Stimulated activated CD8-positive, alpha-beta memory T cell treated with anti-CD3 and anti-CD28 coated beads, Interleukin-4, amount 100 ng/mL, for 24 hours (primary cell): ENCODE measurements around the gene RFX6.

ENCODE experiments used
- DNase-seq: peaks from one replicate; pipeline ENCODE4 v3.0.0-alpha.2; 2020; ENCODE audit warnings: low read depth

Gene RFX6

DNA sequence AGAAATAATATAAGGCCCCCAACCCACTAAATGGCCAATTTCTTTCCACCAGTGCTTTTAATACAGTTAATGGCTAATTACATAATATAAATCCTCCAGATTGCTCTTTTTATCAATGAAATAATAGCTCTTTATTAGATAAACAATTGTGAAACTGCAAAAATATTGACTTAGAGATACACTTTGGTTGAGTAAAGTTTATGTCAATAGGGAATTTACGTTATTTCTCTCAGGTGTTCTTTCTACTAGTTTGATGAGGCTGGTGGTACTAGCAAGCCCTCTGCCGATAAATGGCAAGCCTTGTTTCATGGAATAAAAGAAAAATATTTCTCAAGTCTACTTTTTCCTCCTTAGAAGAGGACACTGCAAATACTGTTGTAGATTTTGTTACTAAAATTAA is 18.9 kb downstream of the RFX6 start:
- DNase-seq: no peak

DNA sequence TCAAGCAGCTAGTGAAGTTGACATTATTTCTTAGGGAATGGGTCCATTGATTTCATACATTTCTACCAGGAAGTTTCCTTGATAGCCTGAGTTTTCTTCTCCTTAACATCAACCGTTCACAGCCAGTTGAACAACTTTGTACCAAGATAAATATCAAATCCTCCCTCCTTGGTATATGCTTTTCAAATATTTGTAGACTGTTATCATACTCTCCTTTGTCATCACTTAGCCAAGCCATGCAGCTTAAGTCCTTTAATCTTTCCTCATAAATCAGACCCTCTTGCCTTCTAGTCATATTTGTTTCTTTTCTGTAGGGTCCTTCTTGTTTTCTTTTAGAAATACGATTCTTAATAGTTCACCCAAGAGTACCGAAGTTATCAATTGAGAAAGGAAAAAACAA is 25.6 kb downstream of the RFX6 start:
- no peak for DNase-seq

DNA sequence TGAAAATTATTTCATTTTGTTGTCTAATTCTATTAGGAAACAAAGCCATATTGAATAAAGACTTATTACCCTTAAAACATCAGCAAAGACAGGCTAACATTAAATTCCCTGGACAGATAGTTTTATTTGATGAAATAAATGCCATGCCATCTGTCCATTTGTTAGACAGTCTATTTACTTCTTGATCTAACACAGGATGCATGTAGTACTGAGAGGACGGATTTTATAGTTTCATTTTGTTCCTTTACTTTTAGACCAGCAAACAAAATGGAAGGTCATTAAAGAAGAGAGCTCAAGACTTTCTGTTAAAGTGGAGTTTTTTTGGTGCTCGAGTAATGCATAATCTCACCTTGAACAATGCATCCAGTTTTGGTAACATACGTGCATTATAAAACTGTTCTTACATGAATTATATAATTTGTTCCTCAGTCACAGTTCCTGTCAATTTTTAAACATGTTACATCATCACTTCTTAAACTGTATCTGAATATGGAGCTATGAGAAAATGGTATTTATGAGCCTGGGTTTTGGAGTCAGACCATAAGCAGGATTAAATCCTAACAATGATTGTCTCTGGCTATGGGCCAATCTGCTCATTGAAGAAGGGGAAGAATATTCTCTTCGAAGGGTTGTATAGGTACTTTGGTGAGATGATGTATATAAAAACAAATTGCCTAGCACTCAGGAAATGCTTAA is 46.0 kb downstream of the RFX6 start:
- DNase-seq: no peak

DNA sequence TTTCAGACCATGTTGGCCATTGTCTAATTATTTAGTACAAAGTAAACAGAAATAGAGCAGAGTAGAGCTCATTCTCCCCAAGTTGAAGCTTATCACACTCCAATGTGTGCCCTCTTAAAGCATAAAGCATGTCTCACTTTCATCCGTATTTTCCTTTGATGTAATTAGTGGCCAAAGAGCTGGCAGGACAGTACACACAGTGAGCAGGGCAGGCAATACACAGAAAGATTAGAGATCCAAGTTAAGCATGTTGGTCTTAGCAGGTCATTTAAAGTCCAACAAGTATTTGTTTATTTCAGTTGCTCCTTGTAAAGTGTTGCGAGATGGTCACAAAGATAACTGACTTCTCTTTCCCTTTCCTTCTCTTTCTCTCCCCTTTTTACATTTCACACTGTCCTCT is 47.2 kb downstream of the RFX6 start:
- DNase-seq: no peak

DNA sequence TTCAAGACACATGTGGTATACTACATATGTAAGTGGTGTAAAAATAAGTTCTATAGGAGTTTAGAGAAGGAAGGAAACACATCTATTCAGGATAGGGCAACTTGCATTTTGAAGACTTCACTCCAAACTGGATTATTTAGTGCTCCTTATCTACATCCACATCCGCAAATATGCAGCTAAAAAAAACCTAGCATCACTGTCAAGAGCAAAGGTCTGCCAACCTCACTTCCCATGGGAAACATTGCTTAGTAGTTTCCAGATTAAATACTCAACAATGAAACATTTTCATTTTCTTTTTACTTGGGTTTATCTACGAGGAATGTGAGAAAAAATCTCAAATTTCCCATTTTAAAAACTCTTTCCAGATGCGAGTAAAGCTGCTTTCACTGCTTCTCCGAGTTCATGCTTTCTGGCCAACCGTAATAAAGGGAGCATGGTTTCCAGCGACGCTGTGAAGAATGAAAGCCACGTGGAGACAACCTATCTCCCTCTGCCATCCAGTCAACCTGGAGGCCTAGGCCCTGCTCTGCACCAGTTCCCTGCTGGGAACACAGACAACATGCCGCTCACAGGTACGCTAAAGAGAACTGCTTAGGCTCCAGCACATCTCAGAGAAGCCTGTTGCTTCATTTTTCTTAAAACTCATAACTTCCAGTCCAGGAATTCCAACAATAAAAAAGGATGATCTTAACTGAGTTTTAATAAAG is 48.2 kb downstream of the RFX6 start:
- DNase-seq: no peak

DNA sequence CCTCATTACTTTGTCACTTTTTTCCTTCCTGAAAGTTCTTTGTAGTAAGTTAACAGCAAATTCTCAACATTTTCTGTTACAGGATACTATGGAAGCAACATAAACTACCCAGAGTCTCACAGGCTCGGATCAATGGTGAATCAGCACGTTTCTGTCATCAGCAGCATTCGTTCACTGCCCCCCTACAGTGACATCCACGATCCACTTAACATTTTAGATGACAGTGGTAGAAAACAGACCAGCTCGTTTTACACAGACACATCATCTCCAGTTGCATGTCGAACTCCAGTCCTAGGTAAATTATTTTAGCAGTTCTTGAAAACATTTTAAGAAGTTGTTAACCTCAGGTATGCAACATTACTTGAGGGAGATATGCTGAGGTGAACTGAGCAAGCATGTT is 51.6 kb downstream of the RFX6 start:
- no peak for DNase-seq

DNA sequence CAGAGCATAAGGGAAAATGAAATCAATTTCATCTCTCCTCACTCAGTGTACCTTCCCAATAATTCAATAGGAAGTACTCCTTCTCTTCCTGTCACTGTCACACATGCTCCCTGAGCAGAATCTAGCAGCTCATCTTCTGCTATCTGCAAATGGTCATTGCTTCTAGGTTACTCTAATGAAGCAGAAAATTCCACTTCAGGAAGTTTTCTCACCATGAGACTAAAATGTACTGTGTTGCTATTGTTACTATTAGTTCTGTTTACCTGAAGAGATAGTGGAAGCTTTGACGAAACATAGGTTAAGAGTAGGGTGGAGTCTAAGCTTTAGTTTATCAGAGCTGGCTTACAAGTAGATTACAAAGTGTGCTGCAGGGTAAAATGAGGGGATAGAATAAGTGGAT is 52.8 kb downstream of the RFX6 start:
- no peak for DNase-seq

DNA sequence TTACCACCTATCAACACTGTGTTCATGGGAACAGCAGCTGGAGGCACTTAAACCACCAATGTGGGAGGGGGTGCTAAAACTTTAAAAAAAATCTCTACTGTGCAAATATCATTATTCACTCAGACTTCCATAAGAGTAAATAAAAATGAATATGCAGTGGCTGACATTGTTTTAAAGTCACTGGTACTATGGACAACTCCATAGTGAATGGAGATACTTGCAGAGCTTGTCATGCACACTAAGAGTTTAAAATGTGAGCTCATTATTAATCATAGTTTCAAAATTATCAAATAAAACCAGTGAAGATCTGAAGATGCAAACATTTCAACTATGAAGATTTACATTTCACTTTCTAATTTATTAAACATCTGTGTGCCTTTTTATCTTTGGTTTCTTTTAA is 54.4 kb downstream of the RFX6 start:
- no peak for DNase-seq

DNA sequence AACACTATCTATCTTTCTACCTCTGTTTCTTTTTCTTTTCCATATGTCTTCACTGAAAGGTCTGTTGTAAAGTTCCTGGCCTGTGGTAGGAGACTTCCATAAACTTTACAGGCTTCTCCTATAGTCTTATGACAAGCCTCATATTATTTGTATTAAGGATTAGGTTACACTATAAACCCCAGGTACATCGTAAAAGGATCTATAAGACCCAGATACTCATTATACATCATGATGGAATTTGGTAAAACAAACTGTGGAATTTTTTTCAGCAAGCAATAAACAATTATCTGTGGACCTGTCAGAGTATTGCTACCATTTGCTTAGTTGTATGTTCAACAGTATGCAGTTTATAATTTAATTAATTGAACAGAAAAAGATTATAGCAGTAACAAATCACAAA is 55.5 kb downstream of the RFX6 start:
- no peak for DNase-seq

DNA sequence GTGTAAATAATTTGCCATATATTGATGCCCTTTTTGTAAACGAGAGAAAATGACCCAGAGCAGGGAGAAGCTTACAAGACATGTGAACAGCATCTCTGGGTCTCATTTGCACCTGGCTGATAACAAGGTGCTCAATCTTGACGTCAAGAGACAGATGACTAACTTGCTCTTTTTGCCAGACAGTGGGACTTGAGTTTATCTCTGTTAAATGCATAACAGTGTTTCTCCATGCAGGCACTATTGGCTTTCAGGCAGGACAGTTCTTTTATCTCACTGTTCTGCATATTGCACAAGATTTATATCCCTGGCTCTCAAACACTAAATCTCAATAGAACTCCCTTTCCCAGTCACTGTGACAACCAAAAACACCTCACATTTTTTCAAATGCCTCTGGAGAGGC is 56.4 kb downstream of the RFX6 start:
- DNase-seq: no peak

DNA sequence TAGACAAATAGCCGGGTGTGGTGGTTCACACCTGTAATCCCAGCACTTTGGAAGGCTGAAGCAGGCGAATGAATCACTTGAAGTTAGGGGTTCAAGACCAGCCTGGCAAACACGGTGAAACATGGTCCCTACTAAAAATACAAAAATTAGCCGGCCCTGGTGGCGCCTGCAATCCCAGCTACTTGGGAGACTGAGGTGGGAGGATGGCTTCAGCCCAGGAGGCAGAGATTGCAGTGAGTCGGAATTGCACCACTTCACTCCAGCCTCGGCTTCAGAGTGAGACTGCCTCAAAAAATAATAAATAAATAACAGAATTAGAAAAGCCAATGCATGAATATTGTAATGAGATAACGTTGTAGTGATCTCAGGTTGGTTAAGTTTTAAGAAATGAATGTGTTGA is 61.3 kb downstream of the RFX6 start:
- DNase-seq: no peak

DNA sequence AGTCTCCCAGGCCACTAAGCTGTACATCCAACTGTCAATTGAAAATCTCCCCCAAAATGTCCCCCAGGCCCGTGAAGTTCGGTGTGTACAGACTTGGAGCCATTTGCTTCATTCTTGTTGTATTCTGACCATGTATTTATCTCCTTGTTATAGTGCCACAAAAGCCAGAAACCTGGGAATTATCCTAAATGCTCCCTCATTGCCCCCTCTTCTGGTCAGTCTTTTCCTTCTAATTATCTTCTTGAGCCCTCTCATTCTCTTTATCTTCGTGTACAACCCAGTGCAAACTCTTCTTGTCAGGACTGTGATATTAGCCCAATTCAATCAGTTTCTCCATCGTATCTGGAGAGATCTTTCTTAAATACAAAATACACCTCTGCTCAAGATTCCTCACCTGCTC is 64.7 kb downstream of the RFX6 start:
- no peak for DNase-seq

DNA sequence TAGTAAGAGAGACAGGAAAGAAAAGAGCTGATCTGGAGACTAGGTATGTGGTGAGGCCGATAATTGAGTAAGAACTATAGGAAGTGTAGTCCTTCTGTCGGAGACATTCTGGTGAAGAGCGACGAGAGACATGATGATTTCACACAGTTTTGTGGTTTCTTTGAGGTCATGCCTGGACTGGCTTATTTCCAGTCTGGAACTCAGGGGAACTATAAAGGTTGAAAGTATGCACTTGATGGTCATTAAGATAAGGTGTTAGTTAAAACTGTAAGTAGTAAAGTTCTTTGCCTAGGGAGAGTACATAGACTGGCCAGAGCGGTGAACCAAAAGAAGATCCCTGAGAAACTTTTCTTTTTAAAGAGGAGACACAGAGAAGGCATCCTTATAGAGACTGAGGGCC is 68.8 kb downstream of the RFX6 start:
- DNase-seq: no peak

DNA sequence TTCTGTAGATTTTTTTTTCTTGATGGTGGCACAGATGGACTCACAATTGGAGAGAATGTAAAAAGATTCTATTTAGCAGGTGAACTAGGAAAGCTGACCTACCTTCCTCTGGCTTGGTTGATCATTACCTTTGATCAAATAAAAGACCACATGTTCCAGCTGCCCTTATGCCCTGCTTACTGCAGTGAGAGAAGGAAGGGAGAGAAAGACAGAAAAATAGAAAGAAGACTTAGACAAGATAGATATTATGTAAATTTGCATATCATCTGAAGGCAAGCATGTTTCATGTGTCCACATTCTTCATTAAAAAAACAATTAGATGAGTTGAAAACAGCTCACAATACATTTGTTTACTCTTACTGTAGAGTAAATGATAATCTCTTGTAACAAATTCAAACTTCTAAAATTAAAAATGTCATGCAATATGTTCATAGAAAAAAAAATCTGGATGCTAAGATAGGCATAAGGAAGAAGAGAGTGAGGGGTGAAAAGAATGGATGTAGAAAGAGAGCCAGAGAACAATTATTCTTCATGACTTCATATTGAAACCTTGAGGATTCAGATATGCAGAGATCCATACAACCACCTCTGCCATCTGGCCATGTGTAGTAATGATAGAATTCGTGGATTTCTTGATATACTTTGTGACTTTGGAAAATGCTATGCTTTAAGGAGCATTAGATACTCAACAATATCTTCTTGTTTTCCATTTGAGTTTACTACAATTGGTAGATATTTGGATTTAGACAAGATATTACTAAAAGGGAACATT is 71.7 kb downstream of the RFX6 start:
- DNase-seq: no peak

DNA sequence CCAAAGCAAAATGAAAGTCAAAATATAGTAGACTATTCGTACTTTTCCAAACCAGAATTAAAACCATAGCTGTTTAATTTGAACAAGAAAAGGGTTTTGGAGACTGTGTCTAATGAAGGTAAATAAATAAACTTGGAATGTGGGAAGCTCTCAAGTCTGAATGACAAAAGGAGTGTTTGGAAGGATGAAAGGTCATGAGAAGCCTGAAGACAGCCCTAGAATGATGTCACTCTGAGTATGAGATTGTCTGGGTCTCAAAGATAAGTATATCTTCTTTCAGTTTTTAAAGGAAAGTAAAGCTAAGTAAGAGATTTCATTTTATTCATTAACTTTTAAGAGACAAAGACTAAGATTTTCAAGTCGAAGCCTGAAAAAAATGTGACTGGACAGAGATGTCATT is 72.9 kb downstream of the RFX6 start:
- DNase-seq: no peak

DNA sequence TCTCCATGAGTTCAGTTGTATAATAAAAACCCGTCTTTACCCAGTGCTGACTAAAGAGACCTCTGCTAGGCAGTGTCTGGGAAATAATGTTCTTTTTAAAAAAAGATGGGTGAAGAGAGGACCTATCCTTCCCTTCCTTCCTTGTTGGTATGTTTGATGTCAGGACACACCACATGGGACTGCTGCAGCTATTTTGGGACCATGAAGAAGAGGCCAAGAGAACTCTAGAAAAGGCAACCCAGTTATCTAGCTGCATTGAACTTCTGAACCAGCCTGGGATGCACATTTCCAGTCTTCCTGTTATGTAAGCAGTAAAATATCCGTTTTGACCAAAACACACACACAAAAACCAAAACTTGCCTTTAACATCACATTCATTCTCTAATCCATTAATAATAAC is 77.3 kb downstream of the RFX6 start:
- no peak for DNase-seq

DNA sequence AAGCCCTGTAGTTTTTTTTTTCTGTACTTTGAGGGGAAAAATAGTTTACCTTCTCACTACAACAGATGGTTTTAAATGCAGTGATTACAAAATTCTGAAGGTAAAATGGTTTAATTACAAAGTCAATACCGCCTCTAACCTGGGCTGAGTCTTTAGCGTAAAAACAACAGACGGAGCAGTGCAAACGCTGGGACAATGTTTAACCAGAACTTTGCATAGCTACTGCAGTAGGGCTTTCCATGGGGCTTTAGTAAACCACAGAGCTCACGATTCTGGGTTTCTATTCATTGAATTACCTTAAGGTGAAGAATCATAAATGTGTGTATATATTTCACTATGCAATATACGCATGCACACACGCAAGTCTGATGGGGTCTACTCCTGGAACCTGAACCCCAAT is 77.9 kb downstream of the RFX6 start:
- DNase-seq: no peak

DNA sequence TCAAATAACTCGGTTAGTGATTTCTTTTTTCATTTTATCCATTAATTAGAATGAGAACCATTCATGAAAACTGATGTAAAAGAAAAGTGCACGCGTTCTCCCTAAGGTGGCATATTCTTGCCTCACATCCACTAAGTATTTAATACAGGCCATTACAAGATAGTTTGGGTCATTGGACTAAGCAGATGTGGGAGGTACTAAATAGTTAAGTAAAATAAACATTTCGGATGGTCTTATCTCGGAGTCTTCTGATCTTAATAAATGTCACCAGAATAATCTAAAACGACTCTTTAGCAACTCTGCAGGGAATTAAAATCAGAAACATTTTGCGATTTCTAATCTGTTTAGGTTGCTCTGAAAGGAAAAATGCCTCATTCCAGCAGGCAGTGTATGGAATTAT is 78.7 kb downstream of the RFX6 start:
- DNase-seq: no peak

DNA sequence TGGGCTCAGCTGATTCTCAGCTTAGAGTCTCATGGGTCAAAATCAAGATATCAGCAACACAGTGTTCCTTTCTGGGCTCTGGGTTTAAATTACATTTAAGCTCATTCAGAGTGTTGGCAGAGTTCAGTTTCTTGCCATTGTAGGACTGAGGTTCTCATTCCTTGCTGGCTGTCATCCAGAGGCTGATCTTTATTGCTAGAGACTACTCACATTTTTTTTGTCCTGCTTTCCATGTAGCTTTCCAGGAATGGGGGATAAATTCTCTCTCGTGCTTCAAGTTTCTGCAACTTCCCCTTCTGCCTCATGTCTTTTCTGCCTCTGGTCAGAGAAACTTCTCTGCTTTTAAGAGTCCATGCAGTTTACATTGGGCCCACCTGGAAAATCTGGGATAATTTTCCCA is 86.9 kb downstream of the RFX6 start:
- no peak for DNase-seq

DNA sequence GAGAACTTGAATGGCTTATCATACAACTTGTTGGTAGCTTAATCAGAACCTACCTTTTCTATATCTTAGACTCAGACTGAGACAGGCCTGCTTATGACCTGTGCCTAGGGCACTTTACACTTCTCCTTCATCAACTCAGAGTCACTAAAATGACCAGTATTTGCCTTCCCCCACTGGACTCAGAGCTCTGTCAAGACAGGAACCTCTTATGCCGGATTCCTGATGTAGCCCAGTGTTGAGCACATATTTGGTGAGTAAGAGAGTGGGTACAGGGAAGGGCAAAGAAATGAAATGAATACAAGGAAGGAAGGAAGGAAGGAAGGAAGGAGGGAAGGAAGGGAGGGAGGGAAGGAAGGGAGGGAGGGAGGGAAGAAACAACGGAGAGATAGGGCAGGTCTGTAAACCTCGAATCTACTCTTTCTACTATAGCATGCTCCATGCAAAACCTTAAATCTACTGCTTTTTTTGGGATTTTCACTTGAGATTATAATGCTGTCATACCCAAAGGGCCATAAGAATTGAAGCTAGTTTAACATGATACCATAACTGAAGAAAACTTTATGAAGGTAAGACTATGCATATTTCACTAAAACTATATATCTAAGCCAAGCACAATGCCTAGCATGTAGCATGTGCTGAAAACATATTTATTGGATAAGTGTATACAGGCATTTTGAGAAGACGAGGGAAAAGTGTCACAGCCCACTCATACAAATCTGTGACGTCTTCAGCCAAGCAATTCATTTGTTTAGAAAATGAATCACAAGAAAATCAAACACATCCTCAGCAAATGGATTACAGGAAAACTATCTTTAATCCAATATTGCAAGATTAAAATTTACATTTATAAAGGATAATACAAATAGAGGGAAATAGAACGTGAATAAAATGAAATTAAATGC is 89.9 kb downstream of the RFX6 start:
- no peak for DNase-seq

DNA sequence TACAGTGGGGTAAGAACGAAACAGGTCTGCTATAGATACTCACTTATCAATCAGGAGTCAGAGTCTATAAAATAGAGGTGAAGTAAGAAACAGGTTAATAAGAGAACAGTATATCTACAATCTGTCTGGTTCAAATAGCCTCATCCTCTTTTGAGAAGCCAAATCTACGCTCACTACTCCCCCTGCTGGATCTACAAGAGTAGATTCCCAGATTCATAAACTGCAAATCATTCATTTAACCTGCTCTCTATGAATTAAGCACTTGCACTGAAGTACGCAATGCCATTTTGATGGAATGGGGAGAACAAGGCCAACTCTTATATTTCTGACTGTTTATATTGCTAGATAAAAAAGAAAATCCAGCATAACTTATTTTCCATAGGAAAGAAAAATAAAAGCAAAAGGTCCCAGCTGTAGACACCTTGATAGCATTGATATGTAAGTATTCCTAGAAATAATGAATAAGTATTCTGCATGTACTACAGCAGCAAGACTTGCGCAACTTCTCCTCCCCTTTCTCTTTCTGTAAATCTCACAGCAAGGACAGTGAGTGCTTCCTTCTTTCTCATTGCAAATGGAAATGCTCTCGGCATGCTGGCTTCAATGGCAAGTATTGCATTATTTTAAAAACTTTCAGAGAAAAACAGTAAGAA is 92.3 kb downstream of the RFX6 start:
- DNase-seq: no peak

DNA sequence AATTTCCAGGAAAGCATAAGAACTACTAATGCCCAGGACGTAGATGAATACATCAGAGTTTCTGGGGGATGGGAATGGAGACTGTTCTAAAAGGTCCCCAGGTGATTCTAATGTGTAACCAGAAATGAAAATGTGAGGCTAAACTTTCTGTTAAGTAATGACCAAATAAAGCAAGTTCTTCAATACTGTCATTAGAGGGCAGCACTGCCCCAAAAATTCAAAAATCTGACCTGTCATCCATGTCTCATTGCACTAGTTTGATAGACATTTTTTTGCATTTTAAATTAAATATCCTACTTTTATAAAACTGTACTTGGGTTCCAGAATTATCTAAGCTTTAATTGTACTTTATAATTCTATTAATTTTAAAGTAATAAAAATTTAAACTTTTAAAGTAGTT is 94.9 kb downstream of the RFX6 start:
- DNase-seq: no peak
